GM12892 (cell line): Measurements from ENCODE around the gene CNPPD1.

Experiments used
- DNase-seq: peaks from one replicate; pipeline ENCODE4 v3.0.0; 2011; ENCODE audit not compliant: insufficient read length
- FAIRE-seq: peaks from 2 replicates; lab custom pipeline; 2011; peaks lifted over from hg19 to GRCh38; lab: Jason Lieb, UNC
- POLR2A ChIP-seq: IDR thresholded peaks from 2 replicates; pipeline ENCODE4 v1.6.1; 2011; ENCODE audit warnings: low read depth, low read length, control low read depth
- POLR2AphosphoS5 ChIP-seq: IDR thresholded peaks from 2 replicates; pipeline ENCODE4 v1.6.1; 2011; ENCODE audit warnings: low read depth, low read length, control low read depth
- TAF1 ChIP-seq: IDR thresholded peaks from 2 replicates; pipeline ENCODE4 v1.6.1; 2011; ENCODE audit warnings: low read depth, mild to moderate bottlenecking, control low read depth, low read length, borderline replicate concordance

CNPPD1 gene

DNA sequence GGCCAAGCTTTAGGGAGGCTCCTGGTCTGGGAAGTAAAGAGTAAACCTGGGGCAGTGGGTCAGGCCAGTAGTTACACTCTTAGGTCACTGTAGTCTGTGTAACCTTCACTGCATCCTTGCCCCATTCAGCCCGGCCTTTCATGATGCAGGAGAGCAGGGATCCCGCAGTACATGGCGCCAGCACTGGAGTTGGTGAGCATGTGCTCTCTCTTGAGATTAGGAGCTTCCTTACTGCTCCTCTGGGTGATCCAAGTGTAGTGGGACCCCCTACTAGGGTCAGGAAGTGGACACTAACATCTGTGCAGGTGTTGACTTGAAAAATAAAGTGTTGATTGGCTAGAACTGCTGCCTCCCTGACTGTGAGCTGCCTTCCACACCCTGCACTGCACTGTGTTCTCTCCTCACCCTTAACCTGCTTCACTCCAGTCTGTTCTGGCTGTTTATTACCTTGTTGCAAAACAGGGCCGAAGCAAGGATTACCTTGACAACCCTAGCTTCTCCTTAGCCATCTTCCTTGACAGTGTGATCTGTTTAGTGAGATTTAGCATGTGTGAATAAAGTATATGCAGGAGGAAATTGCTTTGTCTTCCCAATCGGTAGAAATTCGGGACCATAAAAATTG lies 6.5 kb upstream of the CNPPD1 start:
- FAIRE-seq: no peak
- TF ChIP-seq POLR2A (no peak), POLR2AphosphoS5 (no peak), TAF1 (no peak)
- no peak for DNase-seq

DNA sequence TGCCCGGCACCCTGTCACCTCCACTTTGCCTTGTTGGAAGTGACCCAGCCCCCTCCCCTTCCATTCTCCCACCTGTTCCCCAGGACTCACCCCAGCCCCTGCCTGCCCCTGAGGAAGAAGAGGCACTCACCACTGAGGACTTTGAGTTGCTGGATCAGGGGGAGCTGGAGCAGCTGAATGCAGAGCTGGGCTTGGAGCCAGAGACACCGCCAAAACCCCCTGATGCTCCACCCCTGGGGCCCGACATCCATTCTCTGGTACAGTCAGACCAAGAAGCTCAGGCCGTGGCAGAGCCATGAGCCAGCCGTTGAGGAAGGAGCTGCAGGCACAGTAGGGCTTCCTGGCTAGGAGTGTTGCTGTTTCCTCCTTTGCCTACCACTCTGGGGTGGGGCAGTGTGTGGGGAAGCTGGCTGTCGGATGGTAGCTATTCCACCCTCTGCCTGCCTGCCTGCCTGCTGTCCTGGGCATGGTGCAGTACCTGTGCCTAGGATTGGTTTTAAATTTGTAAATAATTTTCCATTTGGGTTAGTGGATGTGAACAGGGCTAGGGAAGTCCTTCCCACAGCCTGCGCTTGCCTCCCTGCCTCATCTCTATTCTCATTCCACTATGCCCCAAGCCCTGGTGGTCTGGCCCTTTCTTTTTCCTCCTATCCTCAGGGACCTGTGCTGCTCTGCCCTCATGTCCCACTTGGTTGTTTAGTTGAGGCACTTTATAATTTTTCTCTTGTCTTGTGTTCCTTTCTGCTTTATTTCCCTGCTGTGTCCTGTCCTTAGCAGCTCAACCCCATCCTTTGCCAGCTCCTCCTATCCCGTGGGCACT lies 5.8 kb upstream of the CNPPD1 start:
- FAIRE-seq (no peak), DNase-seq (no peak)
- TF ChIP-seq POLR2AphosphoS5 (no peak), POLR2A (no peak), TAF1 (no peak)

DNA sequence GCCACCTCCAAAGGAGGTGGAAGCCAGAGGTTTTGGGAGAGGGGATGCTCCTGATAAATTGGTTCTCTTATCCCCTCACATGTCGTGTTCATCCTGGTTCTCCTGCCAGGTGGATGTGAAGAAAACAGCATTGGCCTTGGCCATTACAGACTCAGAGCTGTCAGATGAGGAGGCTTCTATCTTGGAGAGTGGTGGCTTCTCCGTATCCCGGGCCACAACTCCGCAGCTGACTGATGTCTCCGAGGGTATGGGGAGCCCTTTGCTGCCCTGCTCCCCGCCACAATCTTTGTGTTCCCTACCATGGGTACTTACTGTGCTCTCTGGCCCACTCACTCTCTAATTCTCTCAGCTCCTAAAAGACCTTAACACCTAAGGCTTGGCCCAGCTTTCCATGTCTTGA lies 4.8 kb upstream of the CNPPD1 start:
- no peak for FAIRE-seq
- DNase-seq: no peak
- no peak for TF ChIP-seq POLR2AphosphoS5
- TF ChIP-seq TAF1: no peak
- no peak for TF ChIP-seq POLR2A

DNA sequence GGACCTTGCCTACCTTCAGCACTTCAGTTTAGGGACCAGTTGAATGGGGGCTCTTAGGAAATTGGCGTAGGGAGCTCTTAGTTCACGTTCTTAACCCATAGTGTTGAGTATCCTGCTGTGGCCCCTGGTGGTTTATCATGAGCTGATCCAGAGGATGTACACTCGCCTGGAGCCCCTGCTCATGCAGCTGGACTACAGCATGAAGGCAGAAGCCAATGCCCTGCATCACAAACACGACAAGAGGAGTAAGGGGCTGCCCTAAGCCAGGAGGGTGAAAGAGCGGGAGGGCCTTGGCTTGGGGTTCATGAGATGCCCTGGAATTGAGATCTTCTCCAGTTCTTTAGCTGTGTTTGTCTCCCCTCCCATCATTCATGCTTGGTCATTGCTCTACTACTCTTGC lies 4.2 kb upstream of the CNPPD1 start:
- TF ChIP-seq POLR2AphosphoS5 (no peak), TAF1 (no peak), POLR2A (no peak)
- DNase-seq (no peak), FAIRE-seq (no peak)

DNA sequence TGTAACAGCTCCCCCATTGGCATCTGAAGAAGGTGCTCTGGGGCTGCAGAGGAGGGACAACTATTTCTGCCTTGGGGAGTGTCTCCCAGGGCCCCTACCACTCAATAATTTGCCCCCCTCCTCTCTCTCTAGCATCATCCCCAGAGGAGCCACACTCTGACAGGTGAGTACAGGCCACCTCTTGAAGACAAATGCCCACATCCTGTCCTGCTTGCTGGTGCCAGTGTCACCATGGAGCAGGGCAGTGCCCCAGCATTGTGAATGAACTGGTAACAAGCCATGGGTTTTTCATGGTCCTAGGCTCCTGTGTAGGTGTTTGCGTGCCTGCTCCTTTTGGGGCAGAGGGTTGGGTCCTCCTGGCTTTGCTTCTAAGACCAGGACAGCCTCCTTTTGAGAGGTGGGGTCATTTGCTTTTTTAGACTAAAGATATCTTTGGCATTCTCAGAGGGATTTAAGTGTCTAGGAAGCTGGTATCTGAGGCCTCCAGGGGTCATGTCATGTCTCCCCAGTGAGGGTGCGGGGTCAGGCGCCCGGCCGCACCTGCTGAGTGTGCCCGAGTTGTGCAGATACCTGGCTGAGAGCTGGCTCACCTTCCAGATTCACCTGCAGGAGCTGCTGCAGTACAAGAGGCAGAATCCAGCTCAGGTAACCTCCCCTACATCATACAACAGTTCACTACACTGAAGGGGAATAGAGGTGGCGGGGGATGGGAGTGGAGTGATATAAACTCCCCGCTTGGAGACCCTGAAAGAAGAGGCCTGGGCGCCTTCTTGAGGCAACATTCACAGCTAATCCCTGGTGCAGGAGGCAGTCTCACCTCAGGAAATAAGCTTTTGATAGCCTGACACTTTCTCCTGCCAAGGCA lies 3.1 kb upstream of the CNPPD1 start:
- FAIRE-seq (no peak), DNase-seq (no peak)
- TF ChIP-seq POLR2A: no peak
- TF ChIP-seq POLR2AphosphoS5: no peak
- TF ChIP-seq TAF1: no peak

DNA sequence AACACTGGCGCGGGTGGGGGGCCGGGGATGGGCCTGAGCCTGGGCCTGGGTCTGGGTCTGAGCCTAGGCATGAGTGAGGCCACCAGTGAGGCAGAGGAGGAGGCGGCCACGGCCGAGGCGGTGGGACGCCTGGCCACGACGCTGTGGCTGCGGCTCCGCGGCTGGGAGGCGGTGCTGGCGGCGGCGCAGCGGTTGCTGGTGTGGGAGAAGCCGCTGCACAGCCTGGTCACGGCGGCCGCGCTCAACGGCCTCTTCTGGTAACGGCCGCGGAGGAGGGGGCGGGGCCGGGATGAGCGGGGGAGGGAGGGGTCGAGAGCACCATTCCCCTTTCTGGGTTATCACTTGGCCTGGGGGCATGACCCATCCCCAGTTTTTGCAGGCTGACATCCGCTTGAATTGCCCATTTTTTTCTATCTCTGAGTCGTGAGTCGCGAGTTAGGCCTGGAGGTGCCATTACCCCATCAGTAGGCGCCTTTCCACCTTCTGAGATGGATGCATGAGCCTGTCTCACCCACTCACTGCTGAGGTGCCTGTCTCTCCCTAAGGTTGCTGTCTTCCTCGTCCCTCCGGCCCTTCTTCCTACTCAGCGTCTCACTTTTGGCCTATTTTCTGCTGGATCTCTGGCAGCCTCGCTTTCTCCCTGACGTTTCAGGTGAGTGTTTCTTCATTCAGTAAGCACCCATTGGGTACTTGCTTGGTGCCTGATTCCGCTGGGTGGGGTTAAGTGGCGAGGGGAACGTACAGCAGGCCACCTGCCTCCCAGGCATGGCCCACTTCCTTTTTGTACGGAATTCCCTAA lies 1.9 kb upstream of the CNPPD1 start:
- FAIRE-seq (no peak), DNase-seq (no peak)
- TF ChIP-seq POLR2AphosphoS5 (no peak), TAF1 (no peak)

DNA sequence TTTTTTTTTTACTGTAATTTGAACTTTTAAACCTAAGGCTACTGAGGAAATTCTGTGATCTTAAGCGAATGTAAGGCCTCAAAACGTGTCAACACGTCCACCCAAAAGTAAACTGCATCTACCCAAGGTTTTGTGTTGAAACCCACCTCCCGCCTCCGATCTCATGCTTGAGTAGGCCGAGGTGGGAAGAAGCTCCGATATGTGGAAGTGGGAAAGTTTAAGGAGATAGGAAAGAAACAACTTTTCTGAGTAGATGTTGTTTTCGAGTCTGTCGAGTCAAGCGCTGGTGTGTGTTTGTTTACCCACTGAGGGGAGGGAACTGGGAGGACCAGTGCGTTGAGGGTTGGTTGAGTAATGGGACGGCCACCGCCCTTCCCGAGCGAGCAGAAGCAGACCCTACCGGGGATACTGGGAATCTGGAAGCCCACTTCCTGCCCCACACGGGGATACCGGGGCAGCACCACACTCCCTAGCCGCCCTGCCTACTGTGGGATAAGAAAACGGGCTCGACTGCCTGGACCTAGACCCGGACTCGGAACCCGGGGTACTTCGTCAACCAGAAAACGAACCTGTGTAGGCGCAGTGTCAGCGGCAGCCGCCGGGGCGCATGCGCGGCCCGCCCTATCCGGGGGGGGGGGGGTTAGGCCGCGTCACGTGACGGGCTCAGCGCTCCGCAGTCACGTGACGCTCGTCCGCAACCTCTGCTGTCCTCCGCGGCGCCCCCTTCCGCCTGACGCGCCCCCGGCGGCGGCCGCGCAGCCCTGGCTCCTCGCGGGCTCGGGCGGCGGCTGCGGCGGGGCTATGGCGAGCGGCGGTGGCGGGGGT lies 1.0 kb upstream of the CNPPD1 start, which contains the start of gene RETREG2:
RETREG2 (plus strand) TSS at position 724 of the 825 bp plus-strand sequence; CDS start at position 802, 78 bp downstream.
- DNase-seq: peak; percentile 95
- TF ChIP-seq TAF1: peak; percentile 72; the same call in 1 of the 2 replicates
- TF ChIP-seq POLR2A: peak; percentile 93
- peak; percentile 87 for TF ChIP-seq POLR2AphosphoS5
- FAIRE-seq: peak; percentile 97

DNA sequence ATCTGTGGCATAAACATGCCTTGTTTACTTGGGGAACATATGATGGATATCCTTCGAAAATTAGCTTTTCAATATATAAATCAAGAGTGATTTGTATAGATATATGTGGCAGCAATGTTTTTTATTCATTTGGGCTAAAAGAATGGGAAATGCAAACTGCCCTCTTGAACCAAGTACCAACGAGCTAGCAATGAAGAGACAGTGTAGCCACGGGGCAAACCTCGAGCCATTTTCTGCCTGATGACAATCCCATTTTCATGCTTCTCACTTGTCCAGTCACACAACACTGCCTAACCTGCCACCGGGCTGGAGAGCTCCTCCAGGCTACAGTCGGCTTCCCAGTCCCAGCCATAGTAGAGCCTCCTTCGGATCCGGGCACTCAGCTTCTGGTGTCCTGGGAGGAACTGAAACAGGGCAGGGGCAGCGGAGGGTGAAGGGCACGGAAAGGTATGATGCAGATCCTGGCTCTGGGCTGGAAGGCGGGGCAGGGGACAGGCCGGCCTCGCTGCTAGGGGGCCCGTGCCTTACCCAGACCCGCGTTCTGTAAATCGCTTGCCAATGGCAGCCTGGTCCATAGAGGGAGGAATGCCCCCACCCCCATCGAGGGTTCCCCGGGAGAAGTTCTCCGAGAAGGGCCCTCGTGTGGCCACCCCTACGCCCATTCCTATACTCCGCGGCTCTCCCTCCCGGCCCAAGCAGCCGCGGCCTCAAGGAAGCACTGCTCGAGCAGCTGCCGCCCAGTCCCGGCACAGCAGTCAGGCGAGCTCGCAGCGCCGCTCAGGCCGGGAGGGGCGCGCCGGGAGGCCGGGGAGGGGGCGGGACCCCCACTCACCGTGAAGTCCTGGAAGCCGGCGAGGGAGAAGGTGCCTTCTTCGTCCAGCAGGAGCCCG lies 552 bp downstream of the CNPPD1 start:
- peak; percentile 84 for FAIRE-seq
- DNase-seq: no peak
- TF ChIP-seq POLR2AphosphoS5 (no peak), POLR2A (no peak), TAF1 (no peak)

DNA sequence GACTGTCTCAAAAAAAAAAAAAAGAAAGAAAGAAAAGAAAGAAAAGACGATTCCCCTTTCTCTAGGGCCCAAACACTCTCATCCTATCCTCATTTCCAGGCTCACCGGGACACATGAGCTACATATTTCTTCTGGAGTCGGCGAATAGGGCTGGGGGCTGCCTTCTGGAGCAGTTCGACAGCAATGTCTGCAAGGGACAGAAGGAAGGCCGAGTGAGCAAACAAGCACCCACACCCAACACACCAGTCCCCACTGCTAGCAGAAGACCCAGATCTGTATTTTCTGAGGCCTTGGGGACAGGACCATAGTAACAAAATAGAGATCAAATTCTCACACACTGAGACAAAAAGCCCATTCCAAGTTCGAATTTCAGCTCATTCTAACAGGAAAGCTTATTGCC lies 1.2 kb downstream of the CNPPD1 start:
- DNase-seq: no peak
- peak; percentile 27 for FAIRE-seq
- TF ChIP-seq POLR2A (no peak), POLR2AphosphoS5 (no peak), TAF1 (no peak)
